HepG2 (cell line): ENCODE data around the gene TRANK1. TPM values are rescaled to one million over a fixed set of nuclear protein-coding genes. Genes with fewer than 3 reads are reported as not detected.

Source experiments
- ATAC-seq: fragments of 200-7000 bp; cut with Tn5 transposase; 3 replicates; pipeline ENCODE4 v1.9.1; 2020; ENCODE audit warnings: mild to moderate bottlenecking, moderate library complexity
- BruUV-seq: library from RNA; stranded (reverse); fragments of 400-500 nt; replicated peaks from 2 replicates; lab custom pipeline; 2021; lab: Mats Ljungman, UMichigan
- CTCF ChIA-PET: fragments of 300-600 bp; formaldehyde crosslinking; extraction: SDS; loops from one replicate; lab custom pipeline; 2021; ENCODE audit warnings: low total read pairs, inconsistent platforms, low intra/inter-chr PET ratio; lab: Yijun Ruan, JAX
- POLR2A ChIA-PET: fragments of 350-600 bp; sonication (Branson Sonifier 250); formaldehyde crosslinking; loops from one replicate; lab custom pipeline; 2020; ENCODE audit warnings: antibody characterized with exemption, inconsistent platforms; lab: Yijun Ruan, JAX
- DNase-seq: peaks from one replicate; pipeline ENCODE4 v3.0.0-alpha.2; 2015; ENCODE audit warnings: low spot score
- FAIRE-seq: peaks from 3 replicates; lab custom pipeline; 2011; peaks lifted over from hg19 to GRCh38; lab: Jason Lieb, UNC
- H2AFZ ChIP-seq: one replicate; pipeline ENCODE4 v1.6.1; 2011; ENCODE audit warnings: low read length, inconsistent platforms
- H3K27ac ChIP-seq: fragments of 300-600 bp; 3 replicates; pipeline ENCODE4 v1.8.0; 2011; ENCODE audit warnings: mixed run types, mild to moderate bottlenecking, mixed read lengths, low read length, inconsistent platforms; ENCODE audit not compliant: insufficient read depth; ENCODE audit errors: extremely low read length
- H3K27me3 ChIP-seq, 2 experiments: fragments of 200-600 bp in 1 of 2; 2 replicates in 1 of 2; 3 replicates in 1 of 2; pipeline versions ENCODE4 v1.6.0 to v1.8.0; 2011; ENCODE audit warnings: low read length in 2 of 2, mild to moderate bottlenecking in 2 of 2, moderate library complexity in 2 of 2, inconsistent platforms in 1 of 2; ENCODE audit not compliant: insufficient read depth in 2 of 2, control insufficient read depth in 1 of 2
- H3K36me3 ChIP-seq, 2 experiments: fragments of 200-600 bp in 1 of 2; replicated peaks in 1 of 2; 2 replicates in 1 of 2; 3 replicates in 1 of 2; pipeline versions ENCODE4 v1.5.1 to v1.8.0; 2011; ENCODE audit warnings: low read length in 2 of 2, inconsistent platforms in 1 of 2; ENCODE audit not compliant: insufficient read depth in 2 of 2, control insufficient read depth in 1 of 2
- H3K4me1 ChIP-seq: 2 replicates; pipeline ENCODE4 v1.5.1; 2012; ENCODE audit warnings: low read length, inconsistent platforms; ENCODE audit not compliant: insufficient read depth
- H3K4me2 ChIP-seq: 2 replicates; pipeline ENCODE4 v1.6.0; 2011; ENCODE audit warnings: low read depth, low read length, inconsistent platforms
- H3K4me3 ChIP-seq, 3 experiments: fragments of 200-600 bp in 1 of 3; sonication (generic), shearing (Covaris generic) in 1 of 3; replicated peaks in 1 of 3; 2 replicates each; pipeline ENCODE4 v1.5.1; 2011 to 2016; ENCODE audit warnings: low read length in 3 of 3, inconsistent platforms in 2 of 3, low read depth in 2 of 3, mild to moderate bottlenecking in 2 of 3, control low read depth in 1 of 3, mixed read lengths in 1 of 3; ENCODE audit not compliant: insufficient read depth in 1 of 3
- H3K79me2 ChIP-seq: one replicate; pipeline ENCODE4 v1.6.1; 2011; ENCODE audit warnings: low read length, inconsistent platforms; ENCODE audit not compliant: insufficient read depth
- H3K9ac ChIP-seq: 2 replicates; pipeline ENCODE4 v1.6.0; 2011; ENCODE audit warnings: mild to moderate bottlenecking, low read depth, low read length, inconsistent platforms; ENCODE audit not compliant: insufficient read depth
- H3K9me3 ChIP-seq: 2 replicates; pipeline ENCODE4 v1.5.1; 2012; ENCODE audit warnings: mild to moderate bottlenecking, low read length
- H4K20me1 ChIP-seq: 2 replicates; pipeline ENCODE4 v1.6.0; 2011; ENCODE audit warnings: inconsistent platforms, mild to moderate bottlenecking, low read length, moderate library complexity; ENCODE audit not compliant: insufficient read depth
- RAD21 ChIP-seq: fragments of 450-650 bp; formaldehyde crosslinking; IDR thresholded peaks from 2 replicates; pipeline ENCODE4 v1.5.0; 2020; ENCODE audit warnings: mild to moderate bottlenecking
- RBFOX2 ChIP-seq: fragments of 200-400 bp; formaldehyde crosslinking; IDR thresholded peaks from 2 replicates; pipeline ENCODE4 v1.6.1; 2017; ENCODE audit warnings: low read depth, mild to moderate bottlenecking, low read length
- SMC3 ChIP-seq: IDR thresholded peaks from 2 replicates; pipeline ENCODE4 v1.6.1; 2011; ENCODE audit warnings: low read length, improper control_type of control experiment
- SPEN ChIP-seq: sonication (generic); formaldehyde crosslinking; IDR thresholded peaks from 2 replicates; pipeline ENCODE4 v1.5.1; 2020; ENCODE audit warnings: low read depth, mild to moderate bottlenecking, missing genetic modification reagents
- STAG1 ChIP-seq: sonication (generic); formaldehyde crosslinking; IDR thresholded peaks from 2 replicates; pipeline ENCODE4 v1.4.0; 2020; ENCODE audit warnings: missing genetic modification reagents
- TEAD3 ChIP-seq: optimal IDR thresholded peaks from 2 replicates; pipeline ENCODE3; 2016; ENCODE audit warnings: borderline replicate concordance
- ZBED4 ChIP-seq: sonication (generic); formaldehyde crosslinking; IDR thresholded peaks from 2 replicates; pipeline ENCODE4 v1.4.0; 2020; ENCODE audit warnings: missing genetic modification reagents, borderline replicate concordance
- ZSCAN20 ChIP-seq: sonication (generic); formaldehyde crosslinking; IDR thresholded peaks from 2 replicates; pipeline ENCODE4 v1.4.0; 2020; ENCODE audit warnings: missing genetic modification reagents, mild to moderate bottlenecking, borderline replicate concordance
- WGBS: methylation state at CpG from one replicate; pipeline ENCODE4 v1.1.6; 2017; ENCODE audit warnings: low lambda C conversion rate; 5-methylcytosine and 5-hydroxymethylcytosine counted together
- in situ Hi-C: cut with HindIII; loops from 2 replicates; pipeline ENCODE4 v1.10.0; 2017; ENCODE audit warnings: low pct_unique_long_range_greater_than_20kb; ENCODE audit not compliant: extremely low pct_ligation_motif_present
- intact Hi-C: fragments of 100-400 bp; cut with micrococcal nuclease; formaldehyde crosslinking; loops from one replicate; pipeline ENCODE4 v1.10.0; 2022; ENCODE audit not compliant: unreplicated experiment
- polyA plus RNA-seq, 8 experiments: library from polyadenylated mRNA; depleted of rRNA in 3 of 8; stranded (reverse) in 7 of 8; unstranded in 1 of 8; fragments of >200 nt; fragmentation: Illumina TruSeq in 4 of 8; extraction: Trizol in 4 of 8; gene quantifications; 2 replicates each; pipeline versions ENCODE4 v1.2.1 to v1.2.3, GENCODE V29; 2011 to 2016; ENCODE audit warnings: low read depth in 4 of 8, missing spikeins in 1 of 8, mixed read lengths in 1 of 8; ENCODE audit not compliant: insufficient read depth in 1 of 8
- total RNA-seq, 5 experiments: library from RNA; depleted of rRNA; stranded (reverse); fragments of >200 nt; fragmentation: Illumina TruSeq; extraction: Trizol; gene quantifications; 2 replicates each; pipeline ENCODE4 v1.2.3, GENCODE V29; 2016; ENCODE audit warnings: low read depth in 1 of 5
- TF ChIP-seq, protein P1 (sequence below), 2 experiments: sonication (generic) in 1 of 2; formaldehyde crosslinking in 1 of 2; IDR thresholded peaks; 2 replicates each; pipeline versions ENCODE4 v1.4.0 to v1.6.1; 2016 to 2020; ENCODE audit warnings: borderline replicate concordance in 1 of 2, low read depth in 1 of 2, mild to moderate bottlenecking in 1 of 2, missing genetic modification reagents in 1 of 2
- TF ChIP-seq, protein P2 (sequence below): sonication (generic); formaldehyde crosslinking; IDR thresholded peaks from 2 replicates; pipeline ENCODE4 v1.4.0; 2020; ENCODE audit warnings: low read depth, mild to moderate bottlenecking, missing genetic modification reagents

Gene TRANK1
- total and polyA plus RNA-seq, 2 of the 13 experiments (the other 11 are each of a cell fraction or from before 2014, with no cell fraction given): 0.13 to 0.32 TPM

GRCh38 chr3:36871379-36872126 lies 73.3 kb downstream of the TRANK1 start (continued):
- TF ChIP-seq ZBED4 (CRISPR knock-in tag) (no peak), SPEN (CRISPR knock-in tag) (no peak)

- POLR2A ChIA-PET: no interaction called here
- intact Hi-C loops (loop anchor here (1.0 kb wide), 2 partner anchors 77 to 140 kb away; no protein-coding TSS in a partner anchor), in situ Hi-C loops (loop anchor here (5.0 kb wide), 1 partner anchor 142 kb away; no protein-coding TSS in a partner anchor)
- no peaks in the 10 kb centered on the region for H3K36me3 ChIP-seq
- no peaks in the 10 kb centered on the region for H3K79me2 ChIP-seq
- H3K27me3 ChIP-seq: no peaks in the 10 kb centered on the region; a peak in 1 of 5 replicates
- no peak overlapping the region for H3K9ac ChIP-seq
- H3K4me3 ChIP-seq: no peak overlapping the region
- H3K4me2 ChIP-seq: no peak overlapping the region
- BruUV-seq: no TSS peak
- FAIRE-seq (peak; percentile 85), DNase-seq (peak; percentile 17), ATAC-seq (peak; percentile 90)
- H3K9me3 ChIP-seq: no peaks in the 10 kb centered on the region
- no peak overlapping the region for H2AFZ ChIP-seq
- no peaks in the 10 kb centered on the region; the same call in 1 of the 2 replicates for H4K20me1 ChIP-seq
- H3K4me1 ChIP-seq: no peaks in the 10 kb centered on the region
- CTCF ChIA-PET: interaction anchor here (1.8 to 2.1 kb wide), 2 partner anchors 76 to 139 kb away, joined by 9 to 21 read pairs; no protein-coding TSS in a partner anchor
- 36% methylated on average over 2 of the region's 2 CpGs for WGBS
- H3K27ac ChIP-seq: no peak overlapping the region
- TF ChIP-seq RAD21 (CRISPR knock-in tag) (peak; percentile 43; the same call in 1 of the 2 replicates), SMC3 (peak; percentile 74), TEAD3 (peak; percentile 49), STAG1 (peak; percentile 73), RBFOX2 (no peak), ZSCAN20 (CRISPR knock-in tag) (0 out of 2 replicates have a peak, but pooled peaks have one; percentile 45)
- TF ChIP-seq, protein P1, sequence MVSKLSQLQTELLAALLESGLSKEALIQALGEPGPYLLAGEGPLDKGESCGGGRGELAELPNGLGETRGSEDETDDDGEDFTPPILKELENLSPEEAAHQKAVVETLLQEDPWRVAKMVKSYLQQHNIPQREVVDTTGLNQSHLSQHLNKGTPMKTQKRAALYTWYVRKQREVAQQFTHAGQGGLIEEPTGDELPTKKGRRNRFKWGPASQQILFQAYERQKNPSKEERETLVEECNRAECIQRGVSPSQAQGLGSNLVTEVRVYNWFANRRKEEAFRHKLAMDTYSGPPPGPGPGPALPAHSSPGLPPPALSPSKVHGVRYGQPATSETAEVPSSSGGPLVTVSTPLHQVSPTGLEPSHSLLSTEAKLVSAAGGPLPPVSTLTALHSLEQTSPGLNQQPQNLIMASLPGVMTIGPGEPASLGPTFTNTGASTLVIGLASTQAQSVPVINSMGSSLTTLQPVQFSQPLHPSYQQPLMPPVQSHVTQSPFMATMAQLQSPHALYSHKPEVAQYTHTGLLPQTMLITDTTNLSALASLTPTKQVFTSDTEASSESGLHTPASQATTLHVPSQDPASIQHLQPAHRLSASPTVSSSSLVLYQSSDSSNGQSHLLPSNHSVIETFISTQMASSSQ (IDR thresholded peaks at IDR 0.05; ENCODE audit: low read depth): no peak
- TF ChIP-seq, protein P1 (CRISPR knock-in tag; IDR thresholded peaks at IDR 0.05; ENCODE audit: borderline replicate concordance): no peak
- TF ChIP-seq, protein P2, sequence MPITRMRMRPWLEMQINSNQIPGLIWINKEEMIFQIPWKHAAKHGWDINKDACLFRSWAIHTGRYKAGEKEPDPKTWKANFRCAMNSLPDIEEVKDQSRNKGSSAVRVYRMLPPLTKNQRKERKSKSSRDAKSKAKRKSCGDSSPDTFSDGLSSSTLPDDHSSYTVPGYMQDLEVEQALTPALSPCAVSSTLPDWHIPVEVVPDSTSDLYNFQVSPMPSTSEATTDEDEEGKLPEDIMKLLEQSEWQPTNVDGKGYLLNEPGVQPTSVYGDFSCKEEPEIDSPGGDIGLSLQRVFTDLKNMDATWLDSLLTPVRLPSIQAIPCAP (CRISPR knock-in tag): no peak
These were observed 76.0 kb downstream of the TRANK1 start for GRCh38 chr3:36868614-36869436.
